Suprapubic skin (tissue), 4 donors: ENCODE measurements around the gene TMEM131L. TPM values are rescaled to one million over a fixed set of nuclear protein-coding genes. Genes with fewer than 3 reads are reported as not detected.
A peak's percentile ranks its signal among the peaks of the same experiment; 100 is the strongest.
"Not testable (repeated sequence)": the region's sequence is repeated elsewhere in the genome, so short reads cannot be mapped to it uniquely, and the experiment has no call there.

Experiments
- DNase-seq, 2 donors: peaks; one replicate each; pipeline ENCODE4 v3.0.0-alpha.2; 2019; ENCODE audit warnings: low spot score in 2 of 2
- H3K27ac ChIP-seq: fragments of 200-600 bp; sonication (generic); one replicate; pipeline ENCODE4 v1.5.1; 2019
- H3K27me3 ChIP-seq: fragments of 200-600 bp; sonication (generic); one replicate; pipeline ENCODE4 v1.5.1; 2019
- H3K36me3 ChIP-seq: fragments of 200-600 bp; sonication (generic); one replicate; pipeline ENCODE4 v1.5.1; 2019
- H3K4me1 ChIP-seq: fragments of 200-600 bp; sonication (generic); one replicate; pipeline ENCODE4 v1.5.1; 2019
- H3K4me3 ChIP-seq: fragments of 200-600 bp; sonication (generic); one replicate; pipeline ENCODE4 v1.5.1; 2019; ENCODE audit warnings: mild to moderate bottlenecking
- H3K9me3 ChIP-seq: fragments of 200-600 bp; sonication (generic); one replicate; pipeline ENCODE4 v1.5.1; 2019
- EP300 ChIP-seq: sonication (generic); formaldehyde crosslinking; IDR thresholded peaks from one replicate; pipeline ENCODE4 v1.6.1; 2017; ENCODE audit warnings: antibody characterized with exemption
- POLR2A ChIP-seq, 2 donors: fragments of 450-650 bp; IDR thresholded peaks; one replicate each; pipeline ENCODE4 v1.6.1; 2017; ENCODE audit warnings: antibody characterized with exemption in 2 of 2, mild to moderate bottlenecking in 2 of 2, moderate library complexity in 2 of 2
- POLR2AphosphoS5 ChIP-seq, 3 donors: sonication (generic); formaldehyde crosslinking; IDR thresholded peaks; one replicate each; pipeline ENCODE4 v1.6.1; 2017; ENCODE audit warnings: antibody characterized with exemption in 3 of 3
- WGBS: methylation state at CpG from one replicate; pipeline ENCODE4 v1.1.5; 2018; 5-methylcytosine and 5-hydroxymethylcytosine counted together
- total RNA-seq, 4 donors: library from RNA; depleted of rRNA; stranded (reverse); fragments of >200 nt; gene quantifications; one replicate each; pipeline ENCODE4 v1.1.0, GENCODE V29; 2016
- TF ChIP-seq, protein P1 (sequence below), 2 donors: fragments of 200-600 bp in 1 of 2; fragments of 450-650 bp in 1 of 2; sonication (generic) in 1 of 2; IDR thresholded peaks; one replicate each; pipeline ENCODE4 v1.5.1; 2016 to 2019; ENCODE audit warnings: antibody characterized with exemption in 2 of 2, mild to moderate bottlenecking in 1 of 2, moderate library complexity in 1 of 2

TMEM131L gene
- total RNA-seq, 4 donors from 2014 or later = 13.5 to 25.0 (median 17.2) TPM

DNA sequence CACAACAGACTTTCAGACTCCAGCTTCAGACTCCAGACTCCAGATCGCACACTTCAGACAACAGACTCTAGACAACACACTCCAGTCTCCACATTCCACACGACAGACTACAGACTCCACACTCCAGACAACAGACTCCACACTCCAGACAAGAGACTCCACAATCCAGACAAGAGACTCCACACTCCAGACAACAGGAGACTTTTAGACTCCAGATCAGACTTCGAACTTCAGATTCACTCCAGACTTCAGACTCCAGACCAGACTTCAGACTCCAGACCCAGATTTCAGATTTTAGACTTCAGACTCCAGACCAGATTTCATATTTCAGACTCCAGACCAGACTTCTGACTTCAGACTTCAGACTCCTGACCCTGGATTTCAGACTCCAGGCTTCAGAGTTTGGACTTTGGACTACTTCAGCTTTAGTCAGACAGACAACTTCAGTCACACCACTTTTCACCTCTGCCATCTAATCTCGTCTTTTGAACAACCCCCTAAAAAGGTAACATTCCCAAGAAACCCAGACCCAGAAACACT is 188.9 kb downstream of the TMEM131L start:
- Histone ChIP-seq H3K4me1 (peaks cover 17% of the 10 kb centered on the region), H3K27ac (peak overlapping the region; percentile 28), H3K27me3 (no peaks in the 10 kb centered on the region), H3K4me3 (no peak overlapping the region), H3K9me3 (no peaks in the 10 kb centered on the region), H3K36me3 (no peaks in the 10 kb centered on the region)
- TF ChIP-seq, protein P1, sequence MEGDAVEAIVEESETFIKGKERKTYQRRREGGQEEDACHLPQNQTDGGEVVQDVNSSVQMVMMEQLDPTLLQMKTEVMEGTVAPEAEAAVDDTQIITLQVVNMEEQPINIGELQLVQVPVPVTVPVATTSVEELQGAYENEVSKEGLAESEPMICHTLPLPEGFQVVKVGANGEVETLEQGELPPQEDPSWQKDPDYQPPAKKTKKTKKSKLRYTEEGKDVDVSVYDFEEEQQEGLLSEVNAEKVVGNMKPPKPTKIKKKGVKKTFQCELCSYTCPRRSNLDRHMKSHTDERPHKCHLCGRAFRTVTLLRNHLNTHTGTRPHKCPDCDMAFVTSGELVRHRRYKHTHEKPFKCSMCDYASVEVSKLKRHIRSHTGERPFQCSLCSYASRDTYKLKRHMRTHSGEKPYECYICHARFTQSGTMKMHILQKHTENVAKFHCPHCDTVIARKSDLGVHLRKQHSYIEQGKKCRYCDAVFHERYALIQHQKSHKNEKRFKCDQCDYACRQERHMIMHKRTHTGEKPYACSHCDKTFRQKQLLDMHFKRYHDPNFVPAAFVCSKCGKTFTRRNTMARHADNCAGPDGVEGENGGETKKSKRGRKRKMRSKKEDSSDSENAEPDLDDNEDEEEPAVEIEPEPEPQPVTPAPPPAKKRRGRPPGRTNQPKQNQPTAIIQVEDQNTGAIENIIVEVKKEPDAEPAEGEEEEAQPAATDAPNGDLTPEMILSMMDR (IDR thresholded peaks at IDR 0.05) = no peak
- TF ChIP-seq EP300 (no peak), POLR2AphosphoS5 (IDR thresholded peaks at IDR 0.05) (no peak), POLR2A (IDR thresholded peaks at IDR 0.05) (no peak)
- DNase-seq = no peak
- 55% methylated on average over 4 of the region's 4 CpGs for WGBS

DNA sequence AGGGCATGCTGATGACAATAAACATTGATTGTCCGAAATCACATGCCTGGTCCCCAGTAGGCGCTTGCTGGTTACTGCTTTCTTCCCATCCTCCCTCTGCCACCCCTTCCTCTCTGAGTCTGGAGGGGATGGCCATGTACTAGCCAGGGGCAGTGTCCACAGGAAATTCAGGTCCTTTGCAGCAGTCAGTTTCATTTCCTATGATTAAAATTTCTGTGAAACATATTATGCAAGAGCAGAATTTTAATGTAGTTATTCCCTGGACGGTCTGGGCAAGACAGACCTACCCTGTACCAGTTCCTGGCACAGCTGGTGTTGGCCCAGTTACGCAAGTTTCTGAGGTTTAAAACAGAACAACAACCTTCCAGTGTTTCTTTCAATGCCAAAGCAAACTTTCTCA is 189.8 kb downstream of the TMEM131L start:
- TF ChIP-seq EP300 (no peak), POLR2AphosphoS5 (IDR thresholded peaks at IDR 0.05) (peak in 2 of 3 donors; percentile 14 to 56)

GRCh38 chr4:153661215-153661822 is 195.2 kb downstream of the TMEM131L start:
- Histone ChIP-seq H3K27me3 (no peaks in the 10 kb centered on the region), H3K4me3 (no peak overlapping the region), H3K36me3 (no peaks in the 10 kb centered on the region), H3K27ac (peak overlapping the region; percentile 24), H3K9me3 (no peaks in the 10 kb centered on the region), H3K4me1 (peaks cover 19% of the 10 kb centered on the region)
- 57% methylated on average over 6 of the region's 6 CpGs for WGBS
- TF ChIP-seq POLR2A (IDR thresholded peaks at IDR 0.05) = no peak
- peak in 2 of 3 donors; percentile 87 to 99 for TF ChIP-seq POLR2AphosphoS5 (IDR thresholded peaks at IDR 0.05)
- DNase-seq = no peak

More for the DNA sequence above, 189.8 kb downstream of the TMEM131L start:
- Histone ChIP-seq H3K9me3 (no peaks in the 10 kb centered on the region), H3K27me3 (no peaks in the 10 kb centered on the region), H3K27ac (peak overlapping the region; percentile 28), H3K4me3 (no peak overlapping the region), H3K4me1 (peaks cover 19% of the 10 kb centered on the region), H3K36me3 (no peaks in the 10 kb centered on the region)
- DNase-seq = no peak
- WGBS = 57% methylated on average over 4 of the region's 4 CpGs

GRCh38 chr4:153661908-153662307 is 195.7 kb downstream of the TMEM131L start:
- H3K9me3 ChIP-seq = no peaks in the 10 kb centered on the region
- 88% methylated on average over 1 of the region's 1 CpG for WGBS
- no peak for DNase-seq
- peak overlapping the region; percentile 24 for H3K27ac ChIP-seq
- H3K4me3 ChIP-seq = no peak overlapping the region
- H3K27me3 ChIP-seq = no peaks in the 10 kb centered on the region
- TF ChIP-seq POLR2A (IDR thresholded peaks at IDR 0.05) (no peak), EP300 (no peak), POLR2AphosphoS5 (IDR thresholded peaks at IDR 0.05) (no peak)
- TF ChIP-seq, protein P1 (IDR thresholded peaks at IDR 0.05) = no peak
- no peaks in the 10 kb centered on the region for H3K36me3 ChIP-seq
- peaks cover 14% of the 10 kb centered on the region for H3K4me1 ChIP-seq

DNA sequence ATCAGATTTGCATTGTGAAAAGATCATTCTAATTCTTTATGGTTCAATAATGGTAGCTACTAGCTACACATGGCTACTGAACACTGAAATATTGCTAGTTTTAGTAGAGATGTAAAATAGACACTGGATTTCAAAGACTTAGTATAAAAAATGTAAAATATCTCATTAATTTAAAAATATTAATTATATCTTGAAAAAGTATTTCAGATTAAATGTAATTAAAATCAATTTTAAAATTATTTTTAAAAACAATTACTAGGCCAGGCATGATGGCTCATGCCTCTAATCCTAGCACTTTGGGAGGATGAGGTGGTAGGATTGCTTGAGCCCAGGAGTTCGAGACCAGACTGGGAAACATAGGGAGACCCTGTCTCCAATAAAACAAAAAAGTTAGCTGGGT is 197.5 kb downstream of the TMEM131L start:
- H3K4me3 ChIP-seq = no peak overlapping the region
- no peak for TF ChIP-seq POLR2AphosphoS5 (IDR thresholded peaks at IDR 0.05)
- no peak for TF ChIP-seq EP300
- TF ChIP-seq, protein P1 (IDR thresholded peaks at IDR 0.05) = no peak
- TF ChIP-seq POLR2A (IDR thresholded peaks at IDR 0.05) = no peak
- no peaks in the 10 kb centered on the region for H3K27me3 ChIP-seq
- 92% methylated on average over 1 of the region's 1 CpG for WGBS
- DNase-seq = no peak
- peaks cover 14% of the 10 kb centered on the region for H3K4me1 ChIP-seq
- H3K27ac ChIP-seq = no peak overlapping the region
- H3K9me3 ChIP-seq = no peaks in the 10 kb centered on the region
- H3K36me3 ChIP-seq = no peaks in the 10 kb centered on the region

DNA sequence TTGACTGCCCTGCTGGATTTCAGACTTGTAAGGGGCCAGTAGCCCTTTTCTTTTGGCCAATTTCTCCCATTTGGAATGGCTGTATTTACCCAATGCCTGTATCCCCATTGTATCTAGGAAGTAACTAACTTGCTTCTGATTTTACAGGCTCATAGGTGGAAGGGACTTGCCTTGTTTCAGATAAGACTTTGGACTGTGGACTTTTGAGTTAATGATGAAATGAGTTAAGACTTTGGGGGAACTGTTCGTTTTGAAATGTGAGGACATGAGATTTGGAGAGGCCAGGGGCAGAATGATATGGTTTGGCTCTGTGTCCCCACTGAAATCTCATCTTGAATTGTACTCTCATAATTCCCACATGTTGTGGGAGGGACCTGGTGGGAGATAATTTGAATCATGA is 200.3 kb downstream of the TMEM131L start:
- not testable (repeated sequence) for H3K36me3 ChIP-seq, H3K9me3 ChIP-seq, DNase-seq, H3K4me1 ChIP-seq, H3K27ac ChIP-seq, H3K4me3 ChIP-seq, H3K27me3 ChIP-seq
- 76% methylated on average over 1 of the region's 1 CpG for WGBS
